Natural killer cell (primary cell): ENCODE data around the gene ALG14. TPM values are rescaled to one million over a fixed set of nuclear protein-coding genes. Genes with fewer than 3 reads are reported as not detected.

Source experiments
- ATAC-seq, 3 donors: fragments of 150-1000 bp in 2 of 3; fragments of 200-7000 bp in 1 of 3; cut with Tn5 transposase; 1 replicate in 1 of 3; 2 replicates in 2 of 3; pipeline ENCODE4 v1.10.0; 2021; ENCODE audit warnings: mild to moderate bottlenecking in 2 of 3, moderate library complexity in 2 of 3
- DNase-seq, 2 donors: peaks; one replicate each; pipeline versions ENCODE4 v3.0.0 to v3.0.0-alpha.2; 2013 to 2021; ENCODE audit warnings: mixed read lengths in 1 of 2
- H3K27ac ChIP-seq: one replicate; pipeline ENCODE4 v1.5.1; 2013; ENCODE audit warnings: mild to moderate bottlenecking, low read length
- H3K27me3 ChIP-seq: one replicate; pipeline ENCODE4 v1.6.1; 2013; ENCODE audit warnings: low read length; ENCODE audit not compliant: control insufficient read depth, insufficient read depth
- H3K36me3 ChIP-seq: one replicate; pipeline ENCODE4 v1.6.1; 2013; ENCODE audit warnings: low read length; ENCODE audit not compliant: control insufficient read depth, insufficient read depth
- H3K4me1 ChIP-seq: one replicate; pipeline ENCODE4 v1.6.1; 2013; ENCODE audit warnings: low read length; ENCODE audit not compliant: control insufficient read depth, insufficient read depth
- H3K4me3 ChIP-seq: one replicate; pipeline ENCODE4 v1.5.1; 2013; ENCODE audit warnings: low read length
- H3K9me3 ChIP-seq: one replicate; pipeline ENCODE4 v1.6.1; 2013; ENCODE audit warnings: low read length; ENCODE audit not compliant: control insufficient read depth, insufficient read depth
- H3K27ac Mint-ChIP-seq, 2 donors: one replicate each; pipeline ENCODE4 v1.8.0; 2022; ENCODE audit warnings: mild to moderate bottlenecking in 2 of 2, mixed read lengths in 2 of 2, moderate library complexity in 1 of 2
- H3K27me3 Mint-ChIP-seq, 2 donors: one replicate each; pipeline ENCODE4 v1.8.0; 2022; ENCODE audit warnings: low read depth in 2 of 2, mixed read lengths in 2 of 2
- H3K36me3 Mint-ChIP-seq: one replicate; pipeline ENCODE4 v1.8.0; 2022; ENCODE audit warnings: mixed read lengths
- H3K4me1 Mint-ChIP-seq, 2 donors: one replicate each; pipeline ENCODE4 v1.8.0; 2022; ENCODE audit warnings: mixed read lengths in 2 of 2
- H3K4me3 Mint-ChIP-seq: one replicate; pipeline ENCODE4 v1.8.0; 2022; ENCODE audit warnings: mild to moderate bottlenecking, moderate library complexity, mixed read lengths
- H3K9me3 Mint-ChIP-seq, 2 donors: one replicate each; pipeline ENCODE4 v1.8.0; 2022; ENCODE audit warnings: mixed read lengths in 2 of 2
- CTCF ChIP-seq: fragments of 200-600 bp; IDR thresholded peaks from one replicate; pipeline ENCODE4 v1.8.0; 2022; ENCODE audit warnings: antibody characterized with exemption
- WGBS: methylation state at CpG from one replicate; pipeline ENCODE4 v1.1.7; 2013; ENCODE audit warnings: missing lambda C conversion rate; ENCODE audit not compliant: insufficient coverage; 5-methylcytosine and 5-hydroxymethylcytosine counted together
- intact Hi-C: fragments of 100-400 bp; cut with micrococcal nuclease; formaldehyde crosslinking; loops from one replicate; pipeline ENCODE4 v1.14.2; 2022
- total RNA-seq, 4 donors: library from RNA; stranded (reverse); fragments of 120-200 nt in 1 of 4; gene quantifications; one replicate each; pipeline versions ENCODE4 v1.2.3 to v1.2.4, GENCODE V29; 2013 to 2022

The ALG14 gene
- total RNA-seq, 3 donors from 2014 or later (not counting 1 experiment from before 2014, with no cell fraction given), result 0.48 to 2.3 (median 1.1) TPM

GRCh38 chr1:95029532-95029931, 43.2 kb downstream of the ALG14 start:
- no peak overlapping the region for H3K27ac ChIP-seq
- H3K9me3 ChIP-seq, result no peaks in the 10 kb centered on the region
- Mint-ChIP-seq H3K36me3 (no peaks in the 10 kb centered on the region), H3K27ac (no peak overlapping the region), H3K27me3 (no peaks in the 10 kb centered on the region), H3K9me3 (peaks cover 0 to 4% of the 10 kb centered on the region in 2 donors), H3K4me3 (no peak overlapping the region), H3K4me1 (no peaks in the 10 kb centered on the region)
- H3K36me3 ChIP-seq, result peaks cover 2% of the 10 kb centered on the region
- no peak for ATAC-seq
- H3K27me3 ChIP-seq, result no peaks in the 10 kb centered on the region
- DNase-seq, result no peak
- TF ChIP-seq CTCF, result no peak
- intact Hi-C loops, result no loop called here
- H3K4me3 ChIP-seq, result no peak overlapping the region
- H3K4me1 ChIP-seq, result no peaks in the 10 kb centered on the region

- H3K9me3 Mint-ChIP-seq, result peaks cover 0 to 4% of the 10 kb centered on the region in 2 donors
- H3K27me3 Mint-ChIP-seq, result no peaks in the 10 kb centered on the region
- intact Hi-C loops, result no loop called here
- no peak for TF ChIP-seq CTCF
- Histone ChIP-seq H3K36me3 (peaks cover 2% of the 10 kb centered on the region), H3K27me3 (no peaks in the 10 kb centered on the region), H3K9me3 (no peaks in the 10 kb centered on the region), H3K4me1 (no peaks in the 10 kb centered on the region), H3K4me3 (no peak overlapping the region), H3K27ac (no peak overlapping the region)
- no peak overlapping the region for H3K4me3 Mint-ChIP-seq
- no peak for DNase-seq
- H3K36me3 Mint-ChIP-seq, result no peaks in the 10 kb centered on the region
- no peaks in the 10 kb centered on the region for H3K4me1 Mint-ChIP-seq
- no peak overlapping the region for H3K27ac Mint-ChIP-seq
- ATAC-seq, result no peak
Measured at GRCh38 chr1:95028954-95029353, 43.8 kb downstream of the ALG14 start.

- 100% methylated on average over 4 of the region's 4 CpGs for WGBS
- H3K27ac ChIP-seq, result no peak overlapping the region
- no peak for DNase-seq
- Mint-ChIP-seq H3K4me1 (no peaks in the 10 kb centered on the region), H3K9me3 (peaks cover 0 to 4% of the 10 kb centered on the region in 2 donors), H3K36me3 (no peaks in the 10 kb centered on the region), H3K27me3 (no peaks in the 10 kb centered on the region), H3K4me3 (no peak overlapping the region), H3K27ac (no peak overlapping the region)
- H3K4me3 ChIP-seq, result no peak overlapping the region
- no peaks in the 10 kb centered on the region for H3K27me3 ChIP-seq
- H3K4me1 ChIP-seq, result no peaks in the 10 kb centered on the region
- intact Hi-C loops, result no loop called here
- H3K36me3 ChIP-seq, result peaks cover 2% of the 10 kb centered on the region
- ATAC-seq, result no peak
- TF ChIP-seq CTCF, result no peak
- no peaks in the 10 kb centered on the region for H3K9me3 ChIP-seq
Measured at GRCh38 chr1:95027046-95027445, 45.7 kb downstream of the ALG14 start.

DNA sequence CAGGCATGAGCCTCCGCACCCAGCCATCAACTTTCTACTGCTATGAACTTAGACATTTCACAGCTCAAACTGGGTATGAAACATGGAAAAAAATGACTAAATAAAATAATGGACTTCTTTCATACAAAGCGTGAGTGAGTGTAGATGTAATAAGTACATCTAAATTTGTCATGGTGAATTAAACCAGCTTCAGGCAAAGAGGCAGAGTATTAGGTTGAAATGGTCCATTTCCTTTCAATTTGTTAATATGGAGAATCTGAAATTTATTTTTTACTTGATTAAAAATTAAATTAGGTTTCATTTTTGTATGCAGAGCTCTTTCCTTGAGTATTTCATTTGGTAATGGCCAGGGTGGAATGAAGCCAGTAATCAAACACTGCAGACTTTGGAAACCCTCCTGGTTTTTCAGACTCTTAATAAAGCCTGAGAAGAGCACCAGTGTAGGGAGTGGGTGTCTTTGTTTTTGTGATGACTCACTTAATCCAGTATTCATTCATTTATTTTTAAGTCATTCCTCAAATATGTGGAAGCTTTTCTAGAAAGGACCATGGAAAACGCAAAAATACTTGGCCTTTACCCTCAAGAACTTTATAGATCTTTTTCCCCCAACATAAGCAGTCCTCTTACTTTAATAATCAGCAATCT, 49.2 kb downstream of the ALG14 start:
- H3K27ac ChIP-seq, result no peak overlapping the region
- no peaks in the 10 kb centered on the region for H3K27me3 Mint-ChIP-seq
- 89% methylated on average over 3 of the region's 3 CpGs for WGBS
- H3K27me3 ChIP-seq, result no peaks in the 10 kb centered on the region
- H3K4me1 ChIP-seq, result no peaks in the 10 kb centered on the region
- H3K4me3 Mint-ChIP-seq, result no peak overlapping the region
- H3K36me3 ChIP-seq, result peaks cover 2% of the 10 kb centered on the region
- no peaks in the 10 kb centered on the region for H3K36me3 Mint-ChIP-seq
- H3K4me3 ChIP-seq, result no peak overlapping the region
- intact Hi-C loops, result no loop called here
- ATAC-seq, result no peak
- H3K9me3 ChIP-seq, result no peaks in the 10 kb centered on the region
- no peak for DNase-seq
- no peaks in the 10 kb centered on the region for H3K9me3 Mint-ChIP-seq
- no peak overlapping the region for H3K27ac Mint-ChIP-seq
- TF ChIP-seq CTCF, result no peak
- no peaks in the 10 kb centered on the region for H3K4me1 Mint-ChIP-seq
